Neural progenitor cell (in vitro differentiated cells): ENCODE results near the gene PHOSPHO1. TPM values are rescaled to one million over a fixed set of nuclear protein-coding genes. Genes with fewer than 3 reads are reported as not detected.

Experiments used
- DNase-seq: peaks from one replicate; pipeline ENCODE4 v3.0.0-alpha.2; 2016; ENCODE audit warnings: low spot score
- H2AFZ ChIP-seq: fragments of 200-600 bp; sonication (generic); replicated peaks from 2 replicates; pipeline ENCODE4 v1.6.1; 2016; ENCODE audit warnings: antibody characterized with exemption
- H3F3A ChIP-seq: fragments of 200-600 bp; sonication (generic); 2 replicates; pipeline ENCODE4 v1.6.1; 2016; ENCODE audit warnings: antibody characterized with exemption, low read depth
- H3K27ac ChIP-seq: fragments of 200-600 bp; sonication (generic); 2 replicates; pipeline ENCODE4 v1.5.1; 2016; ENCODE audit warnings: mild to moderate bottlenecking
- H3K27me3 ChIP-seq: fragments of 200-600 bp; sonication (generic); 2 replicates; pipeline ENCODE4 v1.6.1; 2016; ENCODE audit warnings: mild to moderate bottlenecking, moderate library complexity
- H3K36me3 ChIP-seq: fragments of 200-600 bp; sonication (generic); 2 replicates; pipeline ENCODE4 v1.5.1; 2016
- H3K4me1 ChIP-seq: fragments of 200-600 bp; sonication (generic); 2 replicates; pipeline ENCODE4 v1.6.1; 2016; ENCODE audit warnings: mixed run types
- H3K4me2 ChIP-seq: fragments of 200-600 bp; sonication (generic); 2 replicates; pipeline ENCODE4 v1.6.1; 2016
- H3K4me3 ChIP-seq: fragments of 200-600 bp; sonication (generic); 2 replicates; pipeline ENCODE4 v1.5.1; 2016
- H3K79me2 ChIP-seq: fragments of 200-600 bp; sonication (generic); 2 replicates; pipeline ENCODE4 v1.6.1; 2016; ENCODE audit warnings: low read depth
- H3K9ac ChIP-seq: fragments of 200-600 bp; sonication (generic); 2 replicates; pipeline ENCODE4 v1.6.1; 2016
- H3K9me3 ChIP-seq: fragments of 200-600 bp; sonication (generic); 2 replicates; pipeline ENCODE4 v1.5.1; 2016; ENCODE audit warnings: low read depth
- H4K20me1 ChIP-seq: fragments of 200-600 bp; sonication (generic); 2 replicates; pipeline ENCODE4 v1.6.1; 2016; ENCODE audit warnings: low read depth
- H3K27ac Mint-ChIP-seq: 3 replicates; pipeline ENCODE4 v1.8.0; 2021; ENCODE audit warnings: mixed read lengths
- H3K27me3 Mint-ChIP-seq: 2 replicates; pipeline ENCODE4 v1.8.0; 2022; ENCODE audit warnings: low read depth, mild to moderate bottlenecking, inconsistent platforms, moderate library complexity, mixed read lengths; ENCODE audit not compliant: insufficient read depth
- H3K36me3 Mint-ChIP-seq: 3 replicates; pipeline ENCODE4 v1.8.0; 2021; ENCODE audit warnings: mixed read lengths
- H3K4me1 Mint-ChIP-seq: 3 replicates; pipeline ENCODE4 v1.8.0; 2021; ENCODE audit warnings: mixed read lengths
- H3K4me3 Mint-ChIP-seq: 3 replicates; pipeline ENCODE4 v1.8.0; 2021; ENCODE audit warnings: mild to moderate bottlenecking, moderate library complexity, mixed read lengths
- H3K9me3 Mint-ChIP-seq: 3 replicates; pipeline ENCODE4 v1.8.0; 2020; ENCODE audit warnings: mixed read lengths
- CTCF ChIP-seq: fragments of 200-600 bp; sonication (generic); IDR thresholded peaks from 2 replicates; pipeline ENCODE4 v1.5.1; 2017; ENCODE audit warnings: antibody characterized with exemption, mild to moderate bottlenecking
- EZH2 ChIP-seq: fragments of 200-600 bp; sonication (generic); IDR thresholded peaks from 2 replicates; pipeline ENCODE4 v1.6.1; 2017; ENCODE audit warnings: antibody characterized with exemption, mild to moderate bottlenecking, moderate library complexity
- EZH2phosphoT487 ChIP-seq: fragments of 200-600 bp; sonication (generic); IDR thresholded peaks from 2 replicates; pipeline ENCODE4 v1.6.1; 2017; ENCODE audit warnings: antibody characterized with exemption
- total RNA-seq: library from RNA; depleted of rRNA; stranded (reverse); fragments of >200 nt; gene quantifications from 2 replicates; pipeline ENCODE4 v1.2.3, GENCODE V29; 2015; ENCODE audit warnings: low replicate concordance

The PHOSPHO1 gene
- total RNA-seq, 1 donor from 2014 or later, result not detected

DNA sequence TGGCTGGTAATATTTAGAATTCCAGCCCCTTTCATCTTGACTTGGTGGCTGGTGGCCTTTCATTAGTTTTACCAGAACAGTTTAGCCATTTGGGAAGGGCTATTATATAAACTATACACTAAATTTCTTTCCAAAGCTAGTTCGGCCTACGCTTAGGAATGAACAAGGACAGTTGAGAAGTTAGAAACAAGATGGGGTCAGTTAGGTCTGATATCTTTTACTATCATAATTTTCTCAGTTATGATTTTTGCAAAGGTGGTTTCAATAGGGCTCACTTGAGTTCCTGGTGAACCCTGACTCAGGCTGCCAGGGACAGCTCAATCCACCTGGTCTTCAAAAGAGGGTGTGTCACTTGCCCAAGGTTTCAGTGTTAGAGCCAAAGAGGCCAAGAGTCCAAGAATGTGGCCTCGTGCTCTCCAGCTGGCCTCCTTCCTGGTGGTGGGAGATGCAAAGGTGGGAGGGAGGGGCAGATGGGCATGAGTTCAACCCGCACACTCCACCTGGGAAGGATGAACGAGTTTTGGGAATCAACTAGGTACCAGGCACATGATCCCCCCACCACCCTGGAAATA, 4.0 kb upstream of the PHOSPHO1 start:
- Histone ChIP-seq H3K4me2 (no peak overlapping the region), H3K9ac (no peak overlapping the region), H3K27me3 (peaks cover 36% of the 10 kb centered on the region), H3K36me3 (no peaks in the 10 kb centered on the region), H3K4me1 (no peaks in the 10 kb centered on the region), H3K9me3 (no peaks in the 10 kb centered on the region), H3K27ac (no peak overlapping the region), H3K79me2 (no peaks in the 10 kb centered on the region), H4K20me1 (no peaks in the 10 kb centered on the region), H3F3A (no peaks in the 10 kb centered on the region), H3K4me3 (no peak overlapping the region), H2AFZ (no peak overlapping the region)
- H3K9me3 Mint-ChIP-seq, result no peaks in the 10 kb centered on the region
- H3K27ac Mint-ChIP-seq, result no peak overlapping the region
- TF ChIP-seq CTCF (no peak), EZH2 (no peak), EZH2phosphoT487 (no peak)
- H3K4me3 Mint-ChIP-seq, result no peak overlapping the region
- H3K4me1 Mint-ChIP-seq, result peaks cover 3% of the 10 kb centered on the region
- no peaks in the 10 kb centered on the region for H3K36me3 Mint-ChIP-seq
- peaks cover 16% of the 10 kb centered on the region for H3K27me3 Mint-ChIP-seq
- DNase-seq, result no peak

DNA sequence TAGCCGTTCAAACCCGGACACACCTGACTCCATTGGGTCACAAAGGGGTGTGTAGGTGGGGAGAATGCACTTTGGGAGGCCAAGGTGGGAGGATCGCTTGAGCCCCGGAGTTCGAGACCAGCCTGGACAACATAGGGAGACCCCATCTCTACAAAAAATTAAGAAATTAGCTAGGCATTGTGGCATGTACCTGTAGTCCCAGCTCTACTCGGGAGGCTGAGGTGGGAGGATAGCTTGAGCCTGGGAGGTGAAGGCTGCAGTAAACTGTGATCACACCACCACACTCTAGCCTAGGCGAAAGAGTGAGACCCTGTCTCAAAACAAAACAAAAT, 942 bp upstream of the PHOSPHO1 start:
- Histone ChIP-seq H3K79me2 (no peaks in the 10 kb centered on the region), H3K9ac (no peak overlapping the region), H2AFZ (no peak overlapping the region), H4K20me1 (no peaks in the 10 kb centered on the region), H3K9me3 (no peaks in the 10 kb centered on the region), H3F3A (peaks cover 7% of the 10 kb centered on the region), H3K27me3 (peaks cover 66% of the 10 kb centered on the region), H3K4me2 (peak overlapping the region; percentile 82), H3K27ac (no peak overlapping the region), H3K4me1 (no peaks in the 10 kb centered on the region), H3K4me3 (no peak overlapping the region), H3K36me3 (no peaks in the 10 kb centered on the region)
- Mint-ChIP-seq H3K4me3 (peak overlapping the region; percentile 83), H3K4me1 (peaks cover 11% of the 10 kb centered on the region), H3K27me3 (peaks cover 40% of the 10 kb centered on the region), H3K27ac (no peak overlapping the region), H3K36me3 (no peaks in the 10 kb centered on the region), H3K9me3 (no peaks in the 10 kb centered on the region)
- no peak for TF ChIP-seq EZH2
- no peak for TF ChIP-seq CTCF
- no peak for TF ChIP-seq EZH2phosphoT487
- DNase-seq, result no peak

DNA sequence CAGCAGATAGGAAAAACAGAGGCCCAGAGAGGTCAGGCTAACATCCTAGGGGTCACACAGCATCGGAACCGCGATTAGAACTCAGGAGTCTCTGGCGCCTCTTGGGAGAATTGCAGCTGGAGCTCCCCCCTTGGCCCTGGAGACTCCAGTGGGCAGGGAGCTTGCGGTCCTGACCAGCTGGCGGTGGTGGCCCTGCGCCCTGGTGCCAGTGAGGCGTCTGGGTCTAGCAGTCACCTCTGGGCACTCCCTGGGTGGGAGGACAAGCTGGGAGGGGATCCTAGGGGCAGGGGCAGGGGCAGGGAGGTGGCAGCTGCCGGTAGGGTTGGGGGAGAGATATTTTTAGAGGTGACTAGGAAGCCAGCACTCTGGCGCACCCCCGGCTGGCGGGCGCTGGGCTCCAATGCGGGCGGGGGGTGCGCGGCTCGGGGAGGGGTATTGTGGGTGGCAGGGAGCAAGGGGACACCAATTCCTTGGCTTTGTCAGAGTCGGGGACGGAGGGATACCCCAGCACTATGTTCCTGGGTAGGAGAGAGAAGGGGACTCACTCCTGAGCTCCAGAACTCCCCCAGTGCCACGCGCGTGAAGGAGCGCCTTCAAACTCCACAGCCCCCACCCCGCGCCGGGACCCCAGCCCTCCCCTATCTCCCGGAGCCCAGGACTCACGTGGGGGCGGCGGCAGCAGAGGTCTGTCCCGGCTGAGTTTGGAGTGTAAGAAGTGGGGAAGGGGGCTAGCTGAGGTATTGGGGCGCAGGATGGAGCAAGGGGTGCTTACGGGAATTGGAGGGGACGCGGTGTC, 584 bp downstream of the PHOSPHO1 start:
- peaks cover 82% of the 10 kb centered on the region for H3K27me3 ChIP-seq
- peaks cover 48% of the 10 kb centered on the region for H3K27me3 Mint-ChIP-seq
- peaks cover 7% of the 10 kb centered on the region for H3F3A ChIP-seq
- peaks cover 4% of the 10 kb centered on the region for H4K20me1 ChIP-seq
- no peaks in the 10 kb centered on the region for H3K36me3 Mint-ChIP-seq
- H3K36me3 ChIP-seq, result no peaks in the 10 kb centered on the region
- no peak overlapping the region for H3K9ac ChIP-seq
- H3K4me2 ChIP-seq, result peak overlapping the region; percentile 82
- H3K9me3 Mint-ChIP-seq, result no peaks in the 10 kb centered on the region
- H3K4me1 Mint-ChIP-seq, result peaks cover 11% of the 10 kb centered on the region
- peak overlapping the region; percentile 85 for H2AFZ ChIP-seq
- H3K27ac ChIP-seq, result no peak overlapping the region
- DNase-seq, result no peak
- peak; percentile 75 for TF ChIP-seq EZH2
- TF ChIP-seq EZH2phosphoT487, result no peak
- TF ChIP-seq CTCF, result no peak
- H3K27ac Mint-ChIP-seq, result no peak overlapping the region
- H3K79me2 ChIP-seq, result no peaks in the 10 kb centered on the region
- H3K9me3 ChIP-seq, result no peaks in the 10 kb centered on the region
- peak overlapping the region; percentile 55 for H3K4me3 ChIP-seq
- H3K4me1 ChIP-seq, result no peaks in the 10 kb centered on the region
- peak overlapping the region; percentile 83 for H3K4me3 Mint-ChIP-seq
